Activated CD8-positive, alpha-beta T cell treated with anti-CD3 and anti-CD28 coated beads for 36 hours (primary cell): ENCODE results near the gene BCLAF1. TPM values are rescaled to one million over a fixed set of nuclear protein-coding genes. Genes with fewer than 3 reads are reported as not detected.

ENCODE experiments used
- ATAC-seq: fragments of 200-7000 bp; cut with Tn5 transposase; one replicate; pipeline ENCODE4 v1.10.0; 2021; ENCODE audit warnings: mild to moderate bottlenecking, moderate library complexity
- CTCF ChIA-PET: fragments of 350-600 bp; sonication (Branson Sonifier 250); formaldehyde crosslinking; loops from one replicate; lab custom pipeline; 2021; ENCODE audit warnings: antibody characterized with exemption; lab: Charles Lee
- POLR2A ChIA-PET: fragments of 350-600 bp; sonication (Branson Sonifier 250); formaldehyde crosslinking; loops from one replicate; lab custom pipeline; 2021; ENCODE audit warnings: antibody characterized with exemption; lab: Charles Lee
- DNase-seq: peaks from one replicate; pipeline ENCODE4 v3.0.0-alpha.2; 2020
- H3K27ac Mint-ChIP-seq: one replicate; pipeline ENCODE4 v1.8.0; 2021; ENCODE audit warnings: mild to moderate bottlenecking, mixed read lengths
- H3K27me3 Mint-ChIP-seq: one replicate; pipeline ENCODE4 v1.8.0; 2021; ENCODE audit warnings: mixed read lengths
- H3K36me3 Mint-ChIP-seq: one replicate; pipeline ENCODE4 v1.8.0; 2021; ENCODE audit warnings: low read depth, mixed read lengths
- H3K4me1 Mint-ChIP-seq: one replicate; pipeline ENCODE4 v1.8.0; 2021; ENCODE audit warnings: low read depth, mixed read lengths
- H3K4me3 Mint-ChIP-seq: one replicate; pipeline ENCODE4 v1.8.0; 2021; ENCODE audit warnings: mild to moderate bottlenecking, moderate library complexity, mixed read lengths
- H3K9me3 Mint-ChIP-seq: one replicate; pipeline ENCODE4 v1.8.0; 2021; ENCODE audit warnings: mixed read lengths
- intact Hi-C: fragments of 100-400 bp; cut with micrococcal nuclease; formaldehyde crosslinking; loops from one replicate; pipeline ENCODE4 v1.10.0; 2022
- total RNA-seq, 2 experiments: library from RNA; stranded (reverse); gene quantifications; one replicate each; pipeline ENCODE4 v1.2.3, GENCODE V29; 2021
- TF ChIP-seq, protein P1 (sequence below): fragments of 200-600 bp; IDR thresholded peaks from one replicate; pipeline ENCODE4 v1.8.0; 2022; ENCODE audit warnings: antibody characterized with exemption, mild to moderate bottlenecking

BCLAF1 gene
- total RNA-seq, 2 experiments from 2014 or later, result 128 to 137 TPM

DNA sequence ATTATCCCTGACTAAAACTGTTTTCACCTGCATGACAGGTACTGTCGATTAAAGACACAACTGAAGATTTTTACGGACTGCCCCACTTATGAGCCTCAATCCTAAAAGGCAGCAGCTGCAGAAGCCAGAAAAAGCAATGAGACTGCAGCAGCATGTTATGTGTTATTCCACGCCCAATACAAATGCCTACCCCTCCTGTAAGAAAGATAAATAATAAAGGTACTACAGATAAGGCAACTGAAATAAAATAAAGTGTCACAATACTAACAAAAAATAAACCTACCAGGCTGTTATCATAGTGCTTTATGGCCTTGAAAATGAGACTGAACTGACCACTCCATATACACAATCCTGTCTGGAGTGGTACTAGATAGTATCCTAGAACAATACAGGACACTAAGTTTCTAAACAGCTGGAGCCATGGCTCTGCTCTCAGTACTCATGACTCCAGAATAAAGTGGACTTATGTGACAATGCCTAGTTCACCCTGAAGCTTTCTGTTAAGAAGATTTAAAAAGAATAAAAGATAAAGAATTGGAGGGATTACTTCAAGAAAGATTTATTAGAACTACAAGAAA, 9.5 kb downstream of the BCLAF1 start:
- TF ChIP-seq, protein P1, sequence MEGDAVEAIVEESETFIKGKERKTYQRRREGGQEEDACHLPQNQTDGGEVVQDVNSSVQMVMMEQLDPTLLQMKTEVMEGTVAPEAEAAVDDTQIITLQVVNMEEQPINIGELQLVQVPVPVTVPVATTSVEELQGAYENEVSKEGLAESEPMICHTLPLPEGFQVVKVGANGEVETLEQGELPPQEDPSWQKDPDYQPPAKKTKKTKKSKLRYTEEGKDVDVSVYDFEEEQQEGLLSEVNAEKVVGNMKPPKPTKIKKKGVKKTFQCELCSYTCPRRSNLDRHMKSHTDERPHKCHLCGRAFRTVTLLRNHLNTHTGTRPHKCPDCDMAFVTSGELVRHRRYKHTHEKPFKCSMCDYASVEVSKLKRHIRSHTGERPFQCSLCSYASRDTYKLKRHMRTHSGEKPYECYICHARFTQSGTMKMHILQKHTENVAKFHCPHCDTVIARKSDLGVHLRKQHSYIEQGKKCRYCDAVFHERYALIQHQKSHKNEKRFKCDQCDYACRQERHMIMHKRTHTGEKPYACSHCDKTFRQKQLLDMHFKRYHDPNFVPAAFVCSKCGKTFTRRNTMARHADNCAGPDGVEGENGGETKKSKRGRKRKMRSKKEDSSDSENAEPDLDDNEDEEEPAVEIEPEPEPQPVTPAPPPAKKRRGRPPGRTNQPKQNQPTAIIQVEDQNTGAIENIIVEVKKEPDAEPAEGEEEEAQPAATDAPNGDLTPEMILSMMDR, result no peak
- Mint-ChIP-seq H3K36me3 (peaks cover 49% of the 10 kb centered on the region), H3K4me3 (no peak overlapping the region), H3K9me3 (no peaks in the 10 kb centered on the region), H3K4me1 (peaks cover 61% of the 10 kb centered on the region), H3K27me3 (no peaks in the 10 kb centered on the region), H3K27ac (no peak overlapping the region)
- DNase-seq (no peak), ATAC-seq (no peak)
- CTCF ChIA-PET, result interaction anchor here (1.1 kb wide), 1 partner anchor 38 kb away, joined by 3 read pairs; no protein-coding TSS in a partner anchor
- intact Hi-C loops, result no loop called here
- POLR2A ChIA-PET, result interaction anchor here (1.5 to 2.6 kb wide), 2 partner anchors 10 to 30 kb away, joined by 3 to 16 read pairs; partner anchors contain the start of genes BCLAF1 and MTFR2

DNA sequence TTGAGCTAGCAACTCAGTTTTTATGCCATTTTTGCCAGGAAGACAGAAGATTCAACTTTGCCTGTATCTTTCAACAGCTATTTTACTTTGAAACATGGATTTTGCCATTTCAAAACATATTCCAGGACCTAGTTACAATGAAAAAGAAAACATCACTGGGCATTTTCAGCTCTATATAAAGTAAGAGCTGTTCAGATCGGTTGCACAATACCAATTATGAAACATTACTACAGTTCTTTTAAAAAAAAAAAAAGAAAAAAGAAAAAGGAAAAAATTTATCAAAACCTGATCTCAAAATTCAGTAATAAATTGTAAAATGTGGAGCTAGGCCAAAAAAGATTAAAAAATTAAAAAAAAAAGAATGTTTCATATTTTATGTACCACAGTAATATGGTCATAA, 15.6 kb downstream of the BCLAF1 start:
- H3K36me3 Mint-ChIP-seq, result peaks cover 59% of the 10 kb centered on the region
- H3K4me3 Mint-ChIP-seq, result no peak overlapping the region
- TF ChIP-seq, protein P1, result no peak
- H3K9me3 Mint-ChIP-seq, result no peaks in the 10 kb centered on the region
- POLR2A ChIA-PET, result interaction anchor here (1.0 to 2.3 kb wide), 4 partner anchors 10 to 24 kb away, joined by 3 to 16 read pairs (median 5); partner anchors contain the start of genes BCLAF1 and MTFR2
- peak overlapping the region; percentile 20 for H3K27ac Mint-ChIP-seq
- intact Hi-C loops, result no loop called here
- no peaks in the 10 kb centered on the region for H3K27me3 Mint-ChIP-seq
- peaks cover 42% of the 10 kb centered on the region for H3K4me1 Mint-ChIP-seq
- DNase-seq (no peak), ATAC-seq (no peak)
- CTCF ChIA-PET, result interaction anchor here (0.7 to 2.0 kb wide), 6 partner anchors 11 to 181 kb away, joined by 3 to 6 read pairs (median 4); partner anchors contain the start of gene BCLAF1

DNA sequence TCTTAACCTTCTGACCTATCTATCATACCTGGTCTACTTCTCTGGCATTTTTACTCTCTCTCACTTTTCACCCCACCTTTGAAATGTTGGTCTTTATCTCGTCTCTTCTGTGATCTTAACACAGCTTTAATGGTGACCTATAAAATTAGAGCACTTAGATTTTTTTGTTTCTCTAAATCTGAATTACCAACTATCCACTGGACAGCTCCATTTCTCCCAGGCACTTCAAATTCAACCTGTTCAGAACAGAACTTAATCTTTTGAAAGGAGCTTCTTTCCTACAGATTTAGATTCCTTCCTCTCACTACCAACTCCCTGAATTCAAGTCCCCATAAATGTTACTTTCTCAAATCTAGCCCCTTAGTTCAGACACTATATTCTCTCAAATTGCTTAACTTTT, 24.5 kb downstream of the BCLAF1 start:
- POLR2A ChIA-PET, result no interaction called here
- Mint-ChIP-seq H3K27ac (peak overlapping the region; percentile 19), H3K27me3 (no peaks in the 10 kb centered on the region), H3K4me1 (peaks cover 46% of the 10 kb centered on the region), H3K36me3 (peaks cover 71% of the 10 kb centered on the region), H3K9me3 (no peaks in the 10 kb centered on the region), H3K4me3 (no peak overlapping the region)
- no peak for ATAC-seq
- intact Hi-C loops, result loop anchor here (10.0 kb wide), 1 partner anchor 50 kb away; no protein-coding TSS in a partner anchor
- TF ChIP-seq, protein P1, result no peak
- CTCF ChIA-PET, result no interaction called here
- no peak for DNase-seq

DNA sequence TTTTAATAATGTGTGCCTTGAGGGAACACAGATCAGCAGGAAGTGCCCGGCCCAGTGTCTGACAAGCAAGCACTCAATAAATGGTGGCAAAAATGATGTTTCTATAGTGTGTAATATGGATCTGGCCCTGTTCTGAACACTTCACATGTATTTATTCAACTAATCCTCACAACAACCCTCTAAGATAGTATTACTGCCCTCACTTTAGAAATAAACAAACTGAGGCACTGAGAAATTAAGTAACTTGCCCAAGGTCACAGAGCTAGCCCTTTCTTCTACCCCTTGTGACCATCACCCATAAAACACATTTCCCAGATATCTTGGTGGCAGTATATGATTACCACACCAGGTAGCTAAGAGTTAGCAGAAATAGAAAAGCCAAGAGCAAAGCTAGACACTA, 26.7 kb downstream of the BCLAF1 start:
- Mint-ChIP-seq H3K27ac (peak overlapping the region; percentile 66), H3K27me3 (no peaks in the 10 kb centered on the region), H3K36me3 (peaks cover 60% of the 10 kb centered on the region), H3K9me3 (no peaks in the 10 kb centered on the region), H3K4me1 (peaks cover 32% of the 10 kb centered on the region), H3K4me3 (no peak overlapping the region)
- POLR2A ChIA-PET, result interaction anchor here (1.1 to 1.9 kb wide), 4 partner anchors 10 to 109 kb away, joined by 3 to 8 read pairs (median 6); partner anchors contain the start of gene MTFR2
- intact Hi-C loops, result loop anchor here (10.0 kb wide), 1 partner anchor 52 kb away; no protein-coding TSS in a partner anchor
- ATAC-seq, result no peak
- no peak for DNase-seq
- TF ChIP-seq, protein P1, result no peak
- CTCF ChIA-PET, result interaction anchor here (1.0 to 1.6 kb wide), 3 partner anchors 9 to 36 kb away, joined by 3 to 6 read pairs (median 4); no protein-coding TSS in a partner anchor
